ENCODE measurements around the gene BTBD6.

The BTBD6 gene

GRCh38 chr14:105252552-105253328 is 4.4 kb downstream of the BTBD6 start:
- no peak overlapping the region for H3K4me3 ChIP-seq (ENCODE audit: low read depth, low read length)
- no peak for TF ChIP-seq MYC (IDR thresholded peaks at IDR 0.05; ENCODE audit: low read depth, low read length)
- TF ChIP-seq CTCF (IDR thresholded peaks at IDR 0.05; ENCODE audit: low read depth, low read length) = no peak
- TF ChIP-seq MAX (IDR thresholded peaks at IDR 0.05; ENCODE audit: low read depth, low read length) = no peak
- no peak for TF ChIP-seq POLR2A (IDR thresholded peaks at IDR 0.05; ENCODE audit: extremely low read depth, insufficient read length)
- no peak for DNase-seq (ENCODE audit: low read depth)

- DNase-seq (ENCODE audit: low read depth) = no peak
- no peak overlapping the region for H3K4me3 ChIP-seq (ENCODE audit: low read depth, low read length)
- no peak for TF ChIP-seq MYC (IDR thresholded peaks at IDR 0.05; ENCODE audit: low read depth, low read length)
- no peak for TF ChIP-seq MAX (IDR thresholded peaks at IDR 0.05; ENCODE audit: low read depth, low read length)
- TF ChIP-seq POLR2A (IDR thresholded peaks at IDR 0.05; ENCODE audit: extremely low read depth, insufficient read length) = no peak
- TF ChIP-seq CTCF (IDR thresholded peaks at IDR 0.05; ENCODE audit: low read depth, low read length) = no peak
Observed at GRCh38 chr14:105253329-105253682, 5.0 kb downstream of the BTBD6 start.

- TF ChIP-seq MYC (IDR thresholded peaks at IDR 0.05; ENCODE audit: low read depth, low read length) (no peak), POLR2A (IDR thresholded peaks at IDR 0.05; ENCODE audit: extremely low read depth, insufficient read length) (no peak), MAX (IDR thresholded peaks at IDR 0.05; ENCODE audit: low read depth, low read length) (no peak), CTCF (IDR thresholded peaks at IDR 0.05; ENCODE audit: low read depth, low read length) (no peak)
- peak; percentile 45 for DNase-seq (ENCODE audit: low read depth)
- no peak overlapping the region for H3K4me3 ChIP-seq (ENCODE audit: low read depth, low read length)
Observed at GRCh38 chr14:105255021-105255507, 6.7 kb downstream of the BTBD6 start.

GRCh38 chr14:105256292-105256960 is 8.1 kb downstream of the BTBD6 start:
- H3K4me3 ChIP-seq (ENCODE audit: low read depth, low read length) = no peak overlapping the region
- DNase-seq (ENCODE audit: low read depth) = no peak
- no peak for TF ChIP-seq CTCF (IDR thresholded peaks at IDR 0.05; ENCODE audit: low read depth, low read length)
- TF ChIP-seq MAX (IDR thresholded peaks at IDR 0.05; ENCODE audit: low read depth, low read length) = no peak
- no peak for TF ChIP-seq POLR2A (IDR thresholded peaks at IDR 0.05; ENCODE audit: extremely low read depth, insufficient read length)
- TF ChIP-seq MYC (IDR thresholded peaks at IDR 0.05; ENCODE audit: low read depth, low read length) = no peak

GRCh38 chr14:105257464-105257863 is 9.1 kb downstream of the BTBD6 start:
- no peak for DNase-seq (ENCODE audit: low read depth)
- no peak overlapping the region for H3K4me3 ChIP-seq (ENCODE audit: low read depth, low read length)
- no peak for TF ChIP-seq CTCF (IDR thresholded peaks at IDR 0.05; ENCODE audit: low read depth, low read length)
- TF ChIP-seq POLR2A (IDR thresholded peaks at IDR 0.05; ENCODE audit: extremely low read depth, insufficient read length) = no peak
- no peak for TF ChIP-seq MAX (IDR thresholded peaks at IDR 0.05; ENCODE audit: low read depth, low read length)
- no peak for TF ChIP-seq MYC (IDR thresholded peaks at IDR 0.05; ENCODE audit: low read depth, low read length)

Data from NB4 (cell line).